ENCODE data around the gene ELFN2.
"Not testable (repeated sequence)": the region's sequence is repeated elsewhere in the genome, so short reads cannot be mapped to it uniquely, and the experiment has no call there.

Gene ELFN2

GRCh38 chr22:37331034-37331428 lies 96.2 kb downstream of the ELFN2 start:
- no peak for DNase-seq

GRCh38 chr22:37330200-37331033 lies 96.9 kb downstream of the ELFN2 start:
- DNase-seq, result peak; percentile 73

DNA sequence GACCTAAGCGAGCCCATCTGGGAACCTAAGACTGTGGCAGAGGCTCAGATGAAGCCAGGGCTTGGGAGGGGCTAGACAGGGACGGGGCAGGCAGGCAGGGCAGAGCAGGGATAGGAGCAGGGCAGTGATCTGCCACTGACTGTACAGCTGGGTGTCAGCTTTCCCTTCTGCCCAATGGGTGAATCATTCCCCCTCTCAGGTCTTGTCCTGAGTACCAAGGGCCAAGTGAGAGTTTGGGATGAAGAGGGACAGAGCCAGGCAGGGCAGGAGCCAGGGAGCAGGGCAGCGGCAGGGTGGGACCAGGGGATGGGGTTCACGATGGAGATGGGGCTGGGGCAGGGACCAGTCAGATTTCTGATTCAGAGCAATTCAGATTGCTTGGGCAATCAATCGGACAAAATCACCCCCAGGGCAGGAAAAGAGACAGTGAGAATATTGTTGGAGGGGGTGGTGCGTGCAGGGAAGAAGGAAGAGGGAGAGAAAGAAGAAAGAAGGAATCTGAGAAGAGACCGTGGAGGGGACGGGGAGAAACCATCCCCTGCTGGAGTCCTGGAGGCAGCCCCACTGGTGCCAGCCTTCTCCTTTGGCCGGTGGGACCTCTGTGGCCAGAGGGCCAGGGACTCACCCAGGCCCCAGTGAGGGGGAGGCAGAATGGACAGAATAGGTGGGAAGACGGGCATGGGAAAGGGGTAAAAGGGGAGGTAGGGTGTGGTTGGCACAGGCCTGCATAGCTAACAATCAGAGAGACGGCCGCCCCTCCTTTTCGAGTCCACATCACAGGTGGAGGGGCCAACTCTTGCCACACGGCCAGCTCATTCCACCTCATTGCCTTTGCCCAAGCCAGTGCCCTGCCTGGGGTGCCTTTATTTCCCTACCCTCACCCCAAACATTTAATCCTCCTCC lies 97.8 kb downstream of the ELFN2 start:
- no peak for DNase-seq

- not testable (repeated sequence) for DNase-seq
Observed at GRCh38 chr22:37328538-37329237, 98.6 kb downstream of the ELFN2 start.

- DNase-seq, result no peak
Observed at GRCh38 chr22:37328017-37328416, 99.3 kb downstream of the ELFN2 start.

DNA sequence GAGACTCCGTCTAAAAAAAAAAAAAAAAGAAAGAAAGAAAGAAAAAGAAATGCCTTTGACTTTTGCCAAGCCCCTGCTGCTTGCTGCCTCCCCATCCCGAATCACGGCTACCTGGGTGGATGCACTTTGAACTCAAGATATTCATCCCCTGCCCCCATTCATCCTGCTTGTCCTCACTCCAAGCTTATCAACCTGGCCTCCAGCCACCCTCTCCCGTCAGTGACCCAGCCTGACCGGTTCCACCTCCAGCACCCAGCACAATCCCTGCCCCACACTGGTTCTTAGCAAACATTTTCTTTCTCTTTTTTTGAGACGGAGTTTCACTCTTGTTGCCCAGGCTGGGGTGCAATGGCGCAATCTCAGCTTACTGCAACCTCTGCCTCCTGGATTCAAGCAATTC lies 100.6 kb downstream of the ELFN2 start:
- no peak for DNase-seq

- DNase-seq, result no peak
Observed at GRCh38 chr22:37325039-37325395, 102.3 kb downstream of the ELFN2 start.

GRCh38 chr22:37324340-37325038 lies 102.8 kb downstream of the ELFN2 start:
- no peak for DNase-seq

DNA sequence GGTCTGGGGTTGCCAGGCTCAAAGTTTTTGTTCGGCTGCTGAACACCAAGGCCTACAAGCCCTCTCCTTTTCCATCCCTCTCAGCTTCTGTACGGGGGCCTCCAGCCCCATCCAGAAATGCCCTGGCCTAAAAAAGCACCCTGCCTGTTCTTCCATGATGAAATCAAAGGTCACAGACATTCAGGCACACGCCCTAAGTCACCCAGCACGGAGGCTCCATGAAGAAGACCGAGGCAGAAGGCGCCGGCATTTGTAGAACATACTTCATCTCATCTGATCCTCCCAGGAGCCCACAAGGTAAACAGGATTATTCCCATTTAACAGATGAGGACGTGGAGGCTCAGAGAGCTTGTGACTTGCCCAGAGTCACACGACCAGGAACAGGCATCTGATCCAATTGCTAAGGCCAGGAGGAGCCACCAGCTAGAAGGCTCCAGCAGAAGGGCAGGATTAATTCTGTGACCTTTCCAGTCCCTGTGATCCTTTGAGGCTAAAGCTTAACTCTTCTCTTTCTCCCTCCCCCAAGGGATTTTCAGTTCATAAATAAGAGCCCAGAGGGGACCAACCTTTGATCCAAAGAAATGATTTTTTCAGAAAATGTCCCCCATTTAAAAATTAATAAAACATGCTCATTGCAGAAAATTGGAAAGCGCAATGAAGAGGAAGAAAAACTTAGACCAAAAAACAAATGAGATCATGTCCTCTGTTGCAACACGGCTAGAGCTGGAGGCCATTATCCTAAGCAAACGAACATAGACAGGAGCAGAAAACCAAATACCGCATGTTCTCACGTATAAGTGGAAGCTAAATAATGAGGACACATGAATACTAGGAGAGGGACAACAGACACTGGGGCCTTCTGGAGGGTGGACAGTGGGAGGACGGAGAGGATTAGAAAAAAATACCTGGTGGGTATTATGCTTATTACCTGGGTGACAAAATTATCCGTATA lies 106.3 kb downstream of the ELFN2 start:
- no peak for DNase-seq

DNA sequence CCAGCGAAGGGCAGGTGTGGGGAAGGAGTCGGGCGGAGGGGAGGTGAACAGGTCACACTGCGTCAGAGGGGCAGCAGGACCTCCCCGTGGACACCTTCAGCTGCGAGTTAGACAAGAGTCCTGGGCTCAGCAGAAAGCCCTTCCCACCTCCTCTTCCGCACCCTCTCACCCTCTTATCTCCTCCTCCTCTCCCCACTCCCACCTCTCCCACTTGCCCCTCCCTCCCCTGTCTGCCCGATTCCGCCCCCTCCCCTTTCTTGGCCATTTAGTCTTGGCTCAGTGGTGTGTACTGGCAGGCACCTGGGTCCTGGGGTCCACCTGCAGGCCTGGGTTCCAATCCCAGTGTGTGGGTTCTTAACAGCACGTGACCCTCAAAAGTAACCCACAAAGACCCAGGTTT lies 107.8 kb downstream of the ELFN2 start:
- DNase-seq, result no peak

DNA sequence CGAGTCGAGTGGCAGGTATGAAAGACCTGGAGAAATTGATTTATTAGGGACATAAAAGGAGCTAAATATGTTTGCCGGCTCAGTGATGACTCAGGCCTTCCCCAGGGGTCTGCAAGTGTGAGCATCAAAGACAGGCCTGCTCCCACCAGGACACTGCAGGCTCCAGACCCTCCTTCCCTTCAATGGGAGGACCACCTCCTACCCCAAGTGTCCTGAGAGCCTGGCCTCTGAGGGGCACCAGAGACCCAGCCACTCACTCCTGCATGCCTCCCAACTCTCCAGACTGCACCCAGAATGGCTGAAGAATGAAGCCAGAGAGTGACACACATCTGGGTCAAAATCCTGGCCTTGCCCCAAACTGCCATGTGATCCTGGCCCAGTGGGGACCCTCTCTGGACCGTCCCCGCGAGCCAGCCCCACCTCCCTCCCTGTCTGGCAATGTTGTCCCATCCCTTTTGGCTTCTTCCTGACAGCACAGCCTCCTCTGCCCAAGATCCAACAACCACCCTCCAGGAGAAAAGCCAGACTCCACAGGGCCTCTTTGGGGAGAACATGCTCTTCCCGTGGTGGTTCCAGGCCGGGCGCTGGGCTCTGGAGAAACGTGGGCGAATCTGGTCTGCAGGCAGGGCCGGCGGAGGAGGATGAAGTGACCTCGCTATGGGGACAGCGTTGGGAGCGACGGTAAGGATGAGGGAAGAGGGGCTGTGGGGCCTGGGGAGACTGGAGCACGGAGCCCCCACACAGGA lies 108.7 kb downstream of the ELFN2 start:
- DNase-seq, result no peak
